GM23338 (cell line): Measurements from ENCODE around the gene ADA. TPM values are rescaled to one million over a fixed set of nuclear protein-coding genes. Genes with fewer than 3 reads are reported as not detected.
"Not testable (repeated sequence)": the region's sequence is repeated elsewhere in the genome, so short reads cannot be mapped to it uniquely, and the experiment has no call there.

Experiments
- ATAC-seq: fragments of 200-7000 bp; cut with Tn5 transposase; 3 replicates; pipeline ENCODE4 v1.9.1; 2020
- DNase-seq: peaks from one replicate; pipeline ENCODE4 v3.0.0-alpha.2; 2015; ENCODE audit warnings: low spot score
- H2AFZ ChIP-seq: fragments of 200-600 bp; sonication (generic); 2 replicates; pipeline ENCODE4 v1.8.0; 2016; ENCODE audit warnings: antibody characterized with exemption, mild to moderate bottlenecking, moderate library complexity
- H3F3A ChIP-seq: fragments of 200-600 bp; sonication (generic); replicated peaks from 2 replicates; pipeline ENCODE4 v1.8.0; 2017; ENCODE audit warnings: antibody characterized with exemption, mixed run types, low read depth
- H3K27ac ChIP-seq: fragments of 200-600 bp; sonication (generic); 2 replicates; pipeline ENCODE4 v1.6.1; 2016; ENCODE audit warnings: low read depth
- H3K27me3 ChIP-seq: fragments of 200-600 bp; sonication (generic); 2 replicates; pipeline ENCODE4 v1.8.0; 2016; ENCODE audit warnings: mild to moderate bottlenecking, mixed run types, moderate library complexity; ENCODE audit not compliant: insufficient read depth
- H3K36me3 ChIP-seq: fragments of 200-600 bp; sonication (generic); 2 replicates; pipeline ENCODE4 v1.8.0; 2016; ENCODE audit warnings: mild to moderate bottlenecking; ENCODE audit not compliant: insufficient read depth
- H3K4me1 ChIP-seq: fragments of 200-600 bp; sonication (generic); 2 replicates; pipeline ENCODE4 v1.8.0; 2016; ENCODE audit warnings: mild to moderate bottlenecking, moderate library complexity; ENCODE audit not compliant: insufficient read depth
- H3K4me2 ChIP-seq: fragments of 200-600 bp; sonication (generic); 2 replicates; pipeline ENCODE4 v1.7.1; 2017; ENCODE audit warnings: mixed run types
- H3K4me3 ChIP-seq: fragments of 200-600 bp; sonication (generic); 2 replicates; pipeline ENCODE4 v1.6.1; 2016; ENCODE audit warnings: mixed run types
- H3K79me2 ChIP-seq: fragments of 200-600 bp; sonication (generic); replicated peaks from 2 replicates; pipeline ENCODE4 v1.8.0; 2017; ENCODE audit warnings: mild to moderate bottlenecking; ENCODE audit not compliant: insufficient read depth
- H3K9me2 ChIP-seq: fragments of 200-600 bp; sonication (generic); 2 replicates; pipeline ENCODE4 v1.8.0; 2017; ENCODE audit not compliant: insufficient read depth
- H4K20me1 ChIP-seq: fragments of 200-600 bp; sonication (generic); replicated peaks from 2 replicates; pipeline ENCODE4 v1.8.0; 2017; ENCODE audit warnings: mild to moderate bottlenecking; ENCODE audit not compliant: insufficient read depth
- H3K27ac Mint-ChIP-seq: 2 replicates; pipeline ENCODE4 v1.8.0; 2020; ENCODE audit warnings: inconsistent platforms, mild to moderate bottlenecking, moderate library complexity, mixed read lengths
- H3K27me3 Mint-ChIP-seq: 3 replicates; pipeline ENCODE4 v1.8.0; 2022; ENCODE audit warnings: low read depth, mild to moderate bottlenecking, moderate library complexity, mixed read lengths, inconsistent platforms; ENCODE audit not compliant: insufficient read depth, poor library complexity
- H3K36me3 Mint-ChIP-seq: 3 replicates; pipeline ENCODE4 v1.8.0; 2021; ENCODE audit warnings: low read depth, mild to moderate bottlenecking, inconsistent platforms, moderate library complexity, mixed read lengths
- H3K4me1 Mint-ChIP-seq: 3 replicates; pipeline ENCODE4 v1.8.0; 2020; ENCODE audit warnings: mild to moderate bottlenecking, inconsistent platforms, mixed read lengths
- H3K4me3 Mint-ChIP-seq: 3 replicates; pipeline ENCODE4 v1.8.0; 2021; ENCODE audit warnings: moderate library complexity, mild to moderate bottlenecking, inconsistent platforms, mixed read lengths
- H3K9me3 Mint-ChIP-seq: 3 replicates; pipeline ENCODE4 v1.8.0; 2020; ENCODE audit warnings: moderate library complexity, mild to moderate bottlenecking, inconsistent platforms, mixed read lengths
- EZH2 ChIP-seq: fragments of 200-600 bp; sonication (generic); IDR thresholded peaks from one replicate; pipeline ENCODE4 v1.8.0; 2017; ENCODE audit warnings: antibody characterized with exemption, mild to moderate bottlenecking, low read depth; ENCODE audit not compliant: unreplicated experiment
- EZH2phosphoT487 ChIP-seq: fragments of 200-600 bp; sonication (generic); IDR thresholded peaks from one replicate; pipeline ENCODE4 v1.8.1; 2018; ENCODE audit warnings: antibody characterized with exemption; ENCODE audit not compliant: unreplicated experiment
- polyA plus RNA-seq: library from polyadenylated mRNA; unstranded; fragments of >200 nt; fragmentation: Nextera tagmentation; extraction: Ambion mirVana; gene quantifications from 2 replicates; pipeline ENCODE4 v1.2.1, GENCODE V29; 2016
- total RNA-seq: library from RNA; depleted of rRNA; stranded (reverse); fragments of >200 nt; shearing (Covaris generic); gene quantifications from 2 replicates; pipeline ENCODE4 v1.2.3, GENCODE V29; 2014
- TF ChIP-seq, protein P1 (sequence below): fragments of 250-450 bp; sonication (Bioruptor Pico); IDR thresholded peaks from 2 replicates; pipeline ENCODE4 v1.5.0; 2020; ENCODE audit warnings: mild to moderate bottlenecking, moderate library complexity
- TF ChIP-seq, protein P2 (sequence below), 2 experiments: fragments of 200-600 bp in 1 of 2; sonication (generic) in 1 of 2; conservative IDR thresholded peaks; 2 replicates each; pipeline versions ENCODE4 v1.5.1 to v1.6.1; 2016 to 2017; ENCODE audit warnings: antibody characterized with exemption in 2 of 2, low read depth in 2 of 2, mild to moderate bottlenecking in 2 of 2, moderate library complexity in 1 of 2

ADA gene
- total and polyA plus RNA-seq, 2 experiments from 2014 or later, result 15.8 to 16.2 TPM

DNA sequence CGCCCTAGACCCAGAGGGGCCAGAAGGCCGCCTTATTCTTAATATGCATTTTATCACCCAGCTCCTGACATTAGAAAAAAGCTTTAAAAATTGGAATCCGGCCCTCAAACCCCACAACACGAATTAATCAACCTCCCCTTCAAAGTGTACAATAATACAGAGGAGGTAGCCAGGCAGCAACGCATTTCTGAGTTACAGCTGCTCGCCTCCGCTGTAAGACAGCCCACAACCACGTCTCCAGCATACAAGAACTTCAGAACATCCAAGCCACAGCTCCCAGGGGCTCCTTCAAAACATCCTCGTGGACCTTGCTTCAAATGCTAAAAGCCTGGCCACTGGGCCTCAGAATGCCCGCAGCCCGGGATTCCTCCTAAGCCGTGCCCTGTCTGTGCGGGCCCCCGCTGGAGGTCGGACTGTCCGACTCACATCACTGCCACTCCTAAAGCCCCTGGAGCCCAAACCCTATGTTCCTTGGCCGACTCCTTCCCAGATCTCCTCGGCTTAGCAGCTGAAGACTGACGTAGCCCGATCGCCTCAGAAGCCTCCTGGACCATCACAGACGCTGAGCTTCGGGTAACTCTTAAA lies 20.9 kb upstream of the ADA start:
- not testable (repeated sequence) for H4K20me1 ChIP-seq, H3K4me1 ChIP-seq, H3F3A ChIP-seq, H3K36me3 ChIP-seq, H3K27me3 Mint-ChIP-seq, H3K79me2 ChIP-seq, H2AFZ ChIP-seq, H3K4me1 Mint-ChIP-seq, H3K9me3 Mint-ChIP-seq, H3K4me3 Mint-ChIP-seq, H3K4me3 ChIP-seq, H3K36me3 Mint-ChIP-seq, H3K27ac ChIP-seq, H3K4me2 ChIP-seq, H3K27ac Mint-ChIP-seq, H3K9me2 ChIP-seq, ATAC-seq, DNase-seq, H3K27me3 ChIP-seq

DNA sequence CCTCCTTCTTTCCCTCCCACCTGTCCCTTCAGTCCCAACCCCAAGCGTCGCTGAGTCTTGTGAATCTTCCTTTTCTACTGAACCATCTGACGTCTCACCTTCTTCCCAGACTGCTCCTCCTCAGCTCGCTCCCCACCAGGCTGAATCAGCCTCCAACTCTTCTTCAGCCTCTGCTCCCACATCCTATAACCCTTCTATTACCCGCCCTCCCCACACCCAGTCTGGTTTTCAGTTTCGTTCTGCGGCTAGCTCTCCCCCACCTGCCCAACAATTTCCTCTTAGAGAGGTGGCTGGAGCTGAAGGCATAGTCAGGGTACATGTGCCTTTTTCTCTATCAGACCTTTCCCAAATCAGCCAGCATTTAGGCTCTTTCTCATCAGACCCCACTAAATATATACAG lies 20.0 kb upstream of the ADA start:
- not testable (repeated sequence) for H3K4me1 Mint-ChIP-seq, H3K27me3 Mint-ChIP-seq, H3K27me3 ChIP-seq, H3K36me3 ChIP-seq, H2AFZ ChIP-seq, H3K9me3 Mint-ChIP-seq, H3K27ac Mint-ChIP-seq, H3K4me2 ChIP-seq, ATAC-seq, H3K79me2 ChIP-seq, DNase-seq, H3K4me3 ChIP-seq, H3K4me1 ChIP-seq, H3K36me3 Mint-ChIP-seq, H3K4me3 Mint-ChIP-seq, H4K20me1 ChIP-seq, H3F3A ChIP-seq, H3K27ac ChIP-seq, H3K9me2 ChIP-seq

DNA sequence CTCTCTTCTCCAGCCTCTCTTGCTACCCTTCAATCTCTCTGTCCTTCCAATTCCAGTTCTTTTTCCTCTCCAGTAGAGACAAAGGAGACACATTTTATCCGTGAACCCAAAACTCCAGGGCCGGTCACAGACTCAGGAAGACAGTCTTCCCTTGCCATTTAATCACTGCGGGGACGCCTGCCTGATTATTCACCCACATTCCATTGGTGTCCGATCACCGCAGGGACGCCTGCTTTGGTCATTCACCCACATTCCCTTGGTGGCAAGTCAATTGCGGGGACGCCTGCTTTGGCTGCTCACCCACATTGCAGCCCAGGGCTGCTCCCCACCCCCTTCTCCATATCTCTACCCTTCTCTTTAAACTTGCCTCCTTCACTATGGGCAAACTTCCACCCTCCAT lies 19.4 kb upstream of the ADA start:
- not testable (repeated sequence) for H3K4me1 Mint-ChIP-seq, H3F3A ChIP-seq, ATAC-seq, H3K9me3 Mint-ChIP-seq, H3K4me3 ChIP-seq, H2AFZ ChIP-seq, H3K36me3 Mint-ChIP-seq, H3K4me1 ChIP-seq, H3K27me3 ChIP-seq, H3K36me3 ChIP-seq, H3K27ac Mint-ChIP-seq, H3K9me2 ChIP-seq, H3K79me2 ChIP-seq, H3K27ac ChIP-seq, H4K20me1 ChIP-seq, H3K27me3 Mint-ChIP-seq, H3K4me3 Mint-ChIP-seq, H3K4me2 ChIP-seq, DNase-seq

DNA sequence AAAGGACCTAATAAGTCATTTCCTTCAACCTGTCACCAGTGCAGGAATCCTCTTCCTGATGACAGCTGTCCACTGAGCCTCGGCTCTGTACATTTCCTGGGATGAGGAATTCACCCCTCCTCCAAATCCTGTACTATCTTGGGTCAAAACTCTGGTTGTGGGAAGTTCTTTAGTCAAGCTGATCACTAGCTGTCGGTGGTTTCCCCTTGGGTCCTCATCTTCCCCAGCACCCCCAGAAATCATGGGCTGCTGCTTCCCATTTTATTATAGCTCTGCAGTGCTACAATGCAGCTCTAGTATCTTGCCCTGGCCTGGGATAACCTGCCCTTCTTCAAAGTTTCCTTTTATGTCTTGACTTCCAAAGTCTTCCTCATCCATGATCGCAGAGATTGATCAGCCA lies 14.6 kb upstream of the ADA start:
- Histone ChIP-seq H3K27ac (no peak overlapping the region), H3K4me2 (no peak overlapping the region), H3K4me3 (no peak overlapping the region), H2AFZ (no peak overlapping the region), H3K36me3 (no peaks in the 10 kb centered on the region), H3K27me3 (no peaks in the 10 kb centered on the region), H3K9me2 (no peaks in the 10 kb centered on the region), H3F3A (no peaks in the 10 kb centered on the region), H3K79me2 (no peaks in the 10 kb centered on the region), H4K20me1 (no peaks in the 10 kb centered on the region), H3K4me1 (no peaks in the 10 kb centered on the region)
- ATAC-seq, result no peak
- H3K9me3 Mint-ChIP-seq, result peaks cover 4% of the 10 kb centered on the region
- H3K4me1 Mint-ChIP-seq, result peaks cover 3% of the 10 kb centered on the region; the same call in 2 of the 3 replicates
- H3K27me3 Mint-ChIP-seq, result peaks cover 8% of the 10 kb centered on the region
- no peak overlapping the region for H3K27ac Mint-ChIP-seq
- H3K4me3 Mint-ChIP-seq, result no peak overlapping the region
- peaks cover 3% of the 10 kb centered on the region for H3K36me3 Mint-ChIP-seq
- DNase-seq, result no peak
- TF ChIP-seq, protein P1, sequence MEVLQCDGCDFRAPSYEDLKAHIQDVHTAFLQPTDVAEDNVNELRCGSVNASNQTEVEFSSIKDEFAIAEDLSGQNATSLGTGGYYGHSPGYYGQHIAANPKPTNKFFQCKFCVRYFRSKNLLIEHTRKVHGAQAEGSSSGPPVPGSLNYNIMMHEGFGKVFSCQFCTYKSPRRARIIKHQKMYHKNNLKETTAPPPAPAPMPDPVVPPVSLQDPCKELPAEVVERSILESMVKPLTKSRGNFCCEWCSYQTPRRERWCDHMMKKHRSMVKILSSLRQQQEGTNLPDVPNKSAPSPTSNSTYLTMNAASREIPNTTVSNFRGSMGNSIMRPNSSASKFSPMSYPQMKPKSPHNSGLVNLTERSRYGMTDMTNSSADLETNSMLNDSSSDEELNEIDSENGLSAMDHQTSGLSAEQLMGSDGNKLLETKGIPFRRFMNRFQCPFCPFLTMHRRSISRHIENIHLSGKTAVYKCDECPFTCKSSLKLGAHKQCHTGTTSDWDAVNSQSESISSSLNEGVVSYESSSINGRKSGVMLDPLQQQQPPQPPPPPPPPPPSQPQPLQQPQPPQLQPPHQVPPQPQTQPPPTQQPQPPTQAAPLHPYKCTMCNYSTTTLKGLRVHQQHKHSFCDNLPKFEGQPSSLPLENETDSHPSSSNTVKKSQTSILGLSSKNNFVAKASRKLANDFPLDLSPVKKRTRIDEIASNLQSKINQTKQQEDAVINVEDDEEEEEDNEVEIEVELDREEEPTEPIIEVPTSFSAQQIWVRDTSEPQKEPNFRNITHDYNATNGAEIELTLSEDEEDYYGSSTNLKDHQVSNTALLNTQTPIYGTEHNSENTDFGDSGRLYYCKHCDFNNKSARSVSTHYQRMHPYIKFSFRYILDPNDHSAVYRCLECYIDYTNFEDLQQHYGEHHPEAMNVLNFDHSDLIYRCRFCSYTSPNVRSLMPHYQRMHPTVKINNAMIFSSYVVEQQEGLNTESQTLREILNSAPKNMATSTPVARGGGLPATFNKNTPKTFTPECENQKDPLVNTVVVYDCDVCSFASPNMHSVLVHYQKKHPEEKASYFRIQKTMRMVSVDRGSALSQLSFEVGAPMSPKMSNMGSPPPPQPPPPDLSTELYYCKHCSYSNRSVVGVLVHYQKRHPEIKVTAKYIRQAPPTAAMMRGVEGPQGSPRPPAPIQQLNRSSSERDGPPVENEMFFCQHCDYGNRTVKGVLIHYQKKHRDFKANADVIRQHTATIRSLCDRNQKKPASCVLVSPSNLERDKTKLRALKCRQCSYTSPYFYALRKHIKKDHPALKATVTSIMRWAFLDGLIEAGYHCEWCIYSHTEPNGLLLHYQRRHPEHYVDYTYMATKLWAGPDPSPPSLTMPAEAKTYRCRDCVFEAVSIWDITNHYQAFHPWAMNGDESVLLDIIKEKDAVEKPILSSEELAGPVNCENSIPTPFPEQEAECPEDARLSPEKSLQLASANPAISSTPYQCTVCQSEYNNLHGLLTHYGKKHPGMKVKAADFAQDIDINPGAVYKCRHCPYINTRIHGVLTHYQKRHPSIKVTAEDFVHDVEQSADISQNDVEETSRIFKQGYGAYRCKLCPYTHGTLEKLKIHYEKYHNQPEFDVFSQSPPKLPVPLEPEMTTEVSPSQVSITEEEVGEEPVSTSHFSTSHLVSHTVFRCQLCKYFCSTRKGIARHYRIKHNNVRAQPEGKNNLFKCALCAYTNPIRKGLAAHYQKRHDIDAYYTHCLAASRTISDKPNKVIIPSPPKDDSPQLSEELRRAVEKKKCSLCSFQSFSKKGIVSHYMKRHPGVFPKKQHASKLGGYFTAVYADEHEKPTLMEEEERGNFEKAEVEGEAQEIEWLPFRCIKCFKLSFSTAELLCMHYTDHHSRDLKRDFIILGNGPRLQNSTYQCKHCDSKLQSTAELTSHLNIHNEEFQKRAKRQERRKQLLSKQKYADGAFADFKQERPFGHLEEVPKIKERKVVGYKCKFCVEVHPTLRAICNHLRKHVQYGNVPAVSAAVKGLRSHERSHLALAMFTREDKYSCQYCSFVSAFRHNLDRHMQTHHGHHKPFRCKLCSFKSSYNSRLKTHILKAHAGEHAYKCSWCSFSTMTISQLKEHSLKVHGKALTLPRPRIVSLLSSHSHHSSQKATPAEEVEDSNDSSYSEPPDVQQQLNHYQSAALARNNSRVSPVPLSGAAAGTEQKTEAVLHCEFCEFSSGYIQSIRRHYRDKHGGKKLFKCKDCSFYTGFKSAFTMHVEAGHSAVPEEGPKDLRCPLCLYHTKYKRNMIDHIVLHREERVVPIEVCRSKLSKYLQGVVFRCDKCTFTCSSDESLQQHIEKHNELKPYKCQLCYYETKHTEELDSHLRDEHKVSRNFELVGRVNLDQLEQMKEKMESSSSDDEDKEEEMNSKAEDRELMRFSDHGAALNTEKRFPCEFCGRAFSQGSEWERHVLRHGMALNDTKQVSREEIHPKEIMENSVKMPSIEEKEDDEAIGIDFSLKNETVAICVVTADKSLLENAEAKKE (CRISPR knock-in tag), result no peak
- no peak for TF ChIP-seq EZH2phosphoT487
- TF ChIP-seq EZH2, result no peak
- TF ChIP-seq, protein P2, sequence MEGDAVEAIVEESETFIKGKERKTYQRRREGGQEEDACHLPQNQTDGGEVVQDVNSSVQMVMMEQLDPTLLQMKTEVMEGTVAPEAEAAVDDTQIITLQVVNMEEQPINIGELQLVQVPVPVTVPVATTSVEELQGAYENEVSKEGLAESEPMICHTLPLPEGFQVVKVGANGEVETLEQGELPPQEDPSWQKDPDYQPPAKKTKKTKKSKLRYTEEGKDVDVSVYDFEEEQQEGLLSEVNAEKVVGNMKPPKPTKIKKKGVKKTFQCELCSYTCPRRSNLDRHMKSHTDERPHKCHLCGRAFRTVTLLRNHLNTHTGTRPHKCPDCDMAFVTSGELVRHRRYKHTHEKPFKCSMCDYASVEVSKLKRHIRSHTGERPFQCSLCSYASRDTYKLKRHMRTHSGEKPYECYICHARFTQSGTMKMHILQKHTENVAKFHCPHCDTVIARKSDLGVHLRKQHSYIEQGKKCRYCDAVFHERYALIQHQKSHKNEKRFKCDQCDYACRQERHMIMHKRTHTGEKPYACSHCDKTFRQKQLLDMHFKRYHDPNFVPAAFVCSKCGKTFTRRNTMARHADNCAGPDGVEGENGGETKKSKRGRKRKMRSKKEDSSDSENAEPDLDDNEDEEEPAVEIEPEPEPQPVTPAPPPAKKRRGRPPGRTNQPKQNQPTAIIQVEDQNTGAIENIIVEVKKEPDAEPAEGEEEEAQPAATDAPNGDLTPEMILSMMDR (conservative IDR thresholded peaks at IDR 0.05; ENCODE audit: low read depth in 2 of 2), result no peak
